Measurements from ENCODE around the gene CUX1.

DNA sequence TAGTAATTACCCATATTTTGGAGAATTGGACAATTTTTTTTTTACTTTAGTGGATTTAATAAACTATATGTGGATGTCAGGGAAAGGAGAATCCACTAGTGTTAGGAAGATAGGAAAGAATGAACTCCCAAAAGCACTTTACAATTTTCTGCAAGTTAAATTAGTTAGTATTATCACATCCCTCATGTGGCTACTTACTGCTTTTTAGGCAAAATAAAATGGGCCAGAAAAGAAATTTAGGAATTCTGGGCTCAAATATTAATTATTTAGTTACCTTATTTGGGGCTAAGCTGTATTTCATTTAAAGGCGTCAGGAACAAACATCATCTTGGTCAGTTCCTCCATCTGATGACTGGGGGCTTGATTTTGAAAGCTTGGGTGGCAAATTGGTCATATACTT lies 4.8 kb upstream of the CUX1 start:
- TF ChIP-seq, protein P1, sequence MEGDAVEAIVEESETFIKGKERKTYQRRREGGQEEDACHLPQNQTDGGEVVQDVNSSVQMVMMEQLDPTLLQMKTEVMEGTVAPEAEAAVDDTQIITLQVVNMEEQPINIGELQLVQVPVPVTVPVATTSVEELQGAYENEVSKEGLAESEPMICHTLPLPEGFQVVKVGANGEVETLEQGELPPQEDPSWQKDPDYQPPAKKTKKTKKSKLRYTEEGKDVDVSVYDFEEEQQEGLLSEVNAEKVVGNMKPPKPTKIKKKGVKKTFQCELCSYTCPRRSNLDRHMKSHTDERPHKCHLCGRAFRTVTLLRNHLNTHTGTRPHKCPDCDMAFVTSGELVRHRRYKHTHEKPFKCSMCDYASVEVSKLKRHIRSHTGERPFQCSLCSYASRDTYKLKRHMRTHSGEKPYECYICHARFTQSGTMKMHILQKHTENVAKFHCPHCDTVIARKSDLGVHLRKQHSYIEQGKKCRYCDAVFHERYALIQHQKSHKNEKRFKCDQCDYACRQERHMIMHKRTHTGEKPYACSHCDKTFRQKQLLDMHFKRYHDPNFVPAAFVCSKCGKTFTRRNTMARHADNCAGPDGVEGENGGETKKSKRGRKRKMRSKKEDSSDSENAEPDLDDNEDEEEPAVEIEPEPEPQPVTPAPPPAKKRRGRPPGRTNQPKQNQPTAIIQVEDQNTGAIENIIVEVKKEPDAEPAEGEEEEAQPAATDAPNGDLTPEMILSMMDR (conservative IDR thresholded peaks at IDR 0.05 in 1 of 2, IDR thresholded peaks at IDR 0.05 in 1 of 2; ENCODE audit: low read depth in 1 of 2, low read length in 2 of 2), result no peak
- no peak for TF ChIP-seq EZH2 (IDR thresholded peaks at IDR 0.05; ENCODE audit: low read length, missing control alignments)

Data from fibroblast of lung (primary cell).